Spleen (tissue), 11 donors: Measurements from ENCODE around the gene SLIT1. TPM values are rescaled to one million over a fixed set of nuclear protein-coding genes. Genes with fewer than 3 reads are reported as not detected.

ENCODE experiments used
- DNase-seq: peaks from one replicate; pipeline ENCODE4 v3.0.0-alpha.2; 2020
- H3K27ac ChIP-seq, 8 donors: fragments of 200-600 bp; sonication (generic) in 7 of 8; 1 replicate in 4 of 8; 2 replicates in 4 of 8; pipeline versions ENCODE4 v1.5.0 to v1.8.0; 2016 to 2021; ENCODE audit warnings: inconsistent platforms in 4 of 8, mild to moderate bottlenecking in 4 of 8, moderate library complexity in 1 of 8
- H3K27me3 ChIP-seq, 7 donors: fragments of 200-600 bp; sonication (generic) in 6 of 7; replicated peaks in 1 of 7; 1 replicate in 4 of 7; 2 replicates in 3 of 7; pipeline versions ENCODE4 v1.5.0 to v1.8.0; 2016 to 2021; ENCODE audit warnings: inconsistent platforms in 3 of 7, mild to moderate bottlenecking in 1 of 7
- H3K36me3 ChIP-seq, 6 donors: fragments of 200-600 bp; sonication (generic) in 5 of 6; 1 replicate in 4 of 6; 2 replicates in 2 of 6; pipeline versions ENCODE4 v1.5.0 to v1.8.0; 2016 to 2021; ENCODE audit warnings: inconsistent platforms in 2 of 6
- H3K4me1 ChIP-seq, 6 donors: fragments of 200-600 bp; sonication (generic) in 5 of 6; 1 replicate in 3 of 6; 2 replicates in 3 of 6; pipeline versions ENCODE4 v1.5.0 to v1.8.0; 2016 to 2021; ENCODE audit warnings: inconsistent platforms in 3 of 6
- H3K4me3 ChIP-seq, 8 donors: fragments of 200-600 bp; sonication (generic) in 7 of 8; 1 replicate in 4 of 8; 2 replicates in 4 of 8; pipeline versions ENCODE4 v1.5.0 to v1.8.0; 2016 to 2021; ENCODE audit warnings: inconsistent platforms in 4 of 8, mild to moderate bottlenecking in 4 of 8, moderate library complexity in 2 of 8
- H3K9me3 ChIP-seq, 8 donors: fragments of 200-600 bp; sonication (generic) in 7 of 8; 1 replicate in 4 of 8; 2 replicates in 4 of 8; pipeline versions ENCODE4 v1.5.0 to v1.8.0; 2016 to 2021; ENCODE audit warnings: inconsistent platforms in 4 of 8
- POLR2A ChIP-seq, 3 donors: fragments of 450-650 bp; IDR thresholded peaks; one replicate each; pipeline ENCODE4 v1.5.1; 2017; ENCODE audit warnings: antibody characterized with exemption in 3 of 3, mild to moderate bottlenecking in 1 of 3
- POLR2AphosphoS5 ChIP-seq, 3 donors: sonication (generic); formaldehyde crosslinking; IDR thresholded peaks; one replicate each; pipeline ENCODE4 v1.5.1; 2017; ENCODE audit warnings: antibody characterized with exemption in 3 of 3
- WGBS, 5 donors: extraction: QIAGEN DNeasy Blood & Tissue Kit in 3 of 5; methylation state at CpG; one replicate each; pipeline versions ENCODE4 v1.1.5 to v1.1.7; 2013 to 2018; 5-methylcytosine and 5-hydroxymethylcytosine counted together
- intact Hi-C: fragments of 100-400 bp; cut with DNase I; formaldehyde crosslinking; loops from one replicate; pipeline ENCODE4 v1.15.0; 2023; ENCODE audit warnings: low total_unique reads
- polyA plus RNA-seq, 3 donors: library from polyadenylated mRNA; stranded (reverse); fragments of 200-250 nt; gene quantifications; one replicate each; pipeline ENCODE4 v1.2.1, GENCODE V29; 2013
- total RNA-seq, 7 donors: library from RNA; depleted of rRNA in 3 of 7; stranded (reverse); fragments of >200 nt in 3 of 7; fragmentation: NEBNext Ultra II Directional in 4 of 7; extraction: Animal tissue kit (Norgen Biotek cat#: 25700) in 4 of 7; gene quantifications; one replicate each; pipeline versions ENCODE4 v1.1.0 to v1.2.1, GENCODE V29; 2016 to 2021
- TF ChIP-seq, protein P1 (sequence below), 11 experiments: fragments of 200-600 bp in 7 of 11; fragments of 450-650 bp in 4 of 11; sonication (generic) in 4 of 11; IDR thresholded peaks in 8 of 11; conservative IDR thresholded peaks in 3 of 11; 1 replicate in 7 of 11; 2 replicates in 4 of 11; pipeline versions ENCODE4 v1.4.0 to v1.8.0; 2016 to 2021; ENCODE audit warnings: antibody characterized with exemption in 11 of 11, inconsistent platforms in 4 of 11, mild to moderate bottlenecking in 1 of 11
- donor health status: healthy with polysubstance abuse.
- donor health status: DM: no; HTN: no; CAD: no; lungs with moderate emphysema.
- donor health status: DM: no; HTN: no; CAD: no.
- donor health status: Bipolar disorder and iron deficiency.
- donor health status: healthy.
- donor health status: DM: no; HTN: no; CAD: no.
- donor health status: DM: yes; HTN: yes; CAD: no.

The SLIT1 gene
- total and polyA plus RNA-seq, 10 donors: 0.11 to 0.82 (median 0.52) TPM

DNA sequence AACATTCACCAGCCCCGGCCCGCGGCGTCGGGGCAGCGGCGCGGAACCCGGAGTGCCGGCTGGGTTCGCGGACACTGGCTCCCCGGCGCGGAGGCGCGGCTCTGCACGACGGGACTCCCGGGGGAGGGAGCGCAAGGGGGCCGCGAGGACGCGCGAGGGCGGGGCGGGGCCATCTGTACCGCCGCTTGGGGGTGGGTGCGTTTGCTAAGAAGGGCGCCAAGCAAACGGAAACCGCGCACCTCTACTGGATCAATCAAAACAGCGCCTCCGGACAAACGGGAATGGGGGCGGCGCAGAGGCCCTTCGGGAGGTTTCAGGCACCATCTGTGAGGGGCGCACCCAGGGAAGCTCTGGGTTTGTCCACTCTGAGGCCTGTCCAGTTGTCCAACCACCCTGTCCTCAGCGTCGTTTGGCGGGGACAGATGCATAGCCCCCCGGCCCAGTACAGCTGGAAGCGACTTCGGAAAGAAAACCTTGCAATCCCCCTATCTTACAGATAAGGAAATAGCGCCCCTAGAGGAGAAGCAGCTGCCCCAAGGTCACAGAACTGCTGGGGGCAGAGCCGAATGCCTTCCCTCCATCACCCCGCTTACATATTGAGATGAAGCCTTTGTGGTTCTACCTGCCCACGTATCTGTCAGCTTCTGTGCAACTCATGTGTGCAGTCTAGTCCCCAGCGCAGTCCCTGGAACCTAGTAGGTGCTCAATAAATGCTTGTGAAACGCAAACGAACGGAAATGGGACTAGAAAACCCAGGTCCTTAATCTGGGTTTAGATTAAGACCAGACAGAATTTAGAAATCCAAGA is 10.7 kb upstream of the SLIT1 start:
- Histone ChIP-seq H3K36me3 (no peaks in the 10 kb centered on the region), H3K4me1 (peaks cover 3 to 44% (median 21%) of the 10 kb centered on the region in 6 donors), H3K27ac (peak overlapping the region in 1 of 8 donors; percentile 15), H3K9me3 (no peaks in the 10 kb centered on the region), H3K4me3 (peak overlapping the region; percentile 30 to 73 (median 47)), H3K27me3 (peaks cover 0 to 63% (median 5%) of the 10 kb centered on the region in 7 donors)
- DNase-seq: peak; percentile 85
- intact Hi-C loops: no loop called here
- 4 to 14% (median 5%) methylated on average over 24 to 56 of the region's 56 CpGs for WGBS, 5 donors
- TF ChIP-seq, protein P1, sequence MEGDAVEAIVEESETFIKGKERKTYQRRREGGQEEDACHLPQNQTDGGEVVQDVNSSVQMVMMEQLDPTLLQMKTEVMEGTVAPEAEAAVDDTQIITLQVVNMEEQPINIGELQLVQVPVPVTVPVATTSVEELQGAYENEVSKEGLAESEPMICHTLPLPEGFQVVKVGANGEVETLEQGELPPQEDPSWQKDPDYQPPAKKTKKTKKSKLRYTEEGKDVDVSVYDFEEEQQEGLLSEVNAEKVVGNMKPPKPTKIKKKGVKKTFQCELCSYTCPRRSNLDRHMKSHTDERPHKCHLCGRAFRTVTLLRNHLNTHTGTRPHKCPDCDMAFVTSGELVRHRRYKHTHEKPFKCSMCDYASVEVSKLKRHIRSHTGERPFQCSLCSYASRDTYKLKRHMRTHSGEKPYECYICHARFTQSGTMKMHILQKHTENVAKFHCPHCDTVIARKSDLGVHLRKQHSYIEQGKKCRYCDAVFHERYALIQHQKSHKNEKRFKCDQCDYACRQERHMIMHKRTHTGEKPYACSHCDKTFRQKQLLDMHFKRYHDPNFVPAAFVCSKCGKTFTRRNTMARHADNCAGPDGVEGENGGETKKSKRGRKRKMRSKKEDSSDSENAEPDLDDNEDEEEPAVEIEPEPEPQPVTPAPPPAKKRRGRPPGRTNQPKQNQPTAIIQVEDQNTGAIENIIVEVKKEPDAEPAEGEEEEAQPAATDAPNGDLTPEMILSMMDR (IDR thresholded peaks at IDR 0.05 in 8 of 11, conservative IDR thresholded peaks at IDR 0.05 in 3 of 11): peak; percentile 36 to 86 (median 71)
- TF ChIP-seq POLR2AphosphoS5 (IDR thresholded peaks at IDR 0.05) (peak in 2 of 3 donors; percentile 8 to 13), POLR2A (IDR thresholded peaks at IDR 0.05) (no peak)

DNA sequence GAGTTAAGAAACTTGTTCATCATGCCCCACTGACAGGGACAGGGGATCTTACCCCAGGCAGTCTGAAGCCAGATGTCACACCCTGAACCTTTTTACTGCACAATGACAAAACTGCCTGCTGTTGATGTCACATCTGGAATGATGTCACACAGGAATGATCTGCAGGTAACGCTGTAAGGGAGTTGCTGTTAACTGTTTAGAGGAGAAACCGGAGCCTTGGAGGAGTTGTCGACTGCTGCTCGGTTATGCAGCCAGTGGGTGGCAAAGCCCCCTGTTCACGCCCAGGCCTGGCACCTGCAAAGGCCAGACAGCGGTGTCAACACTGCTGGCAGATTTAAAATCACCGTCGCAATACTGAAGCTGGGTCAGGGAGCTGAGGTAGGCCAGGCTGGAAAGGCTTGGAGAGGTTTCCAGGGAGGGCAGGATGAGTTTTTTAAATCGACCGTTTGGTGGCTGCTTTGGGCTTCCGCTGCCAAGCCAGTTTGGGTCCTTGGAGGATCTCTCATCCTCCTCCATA is 10.0 kb upstream of the SLIT1 start:
- peaks cover 0 to 63% (median 5%) of the 10 kb centered on the region in 7 donors for H3K27me3 ChIP-seq
- no peak for DNase-seq

DNA sequence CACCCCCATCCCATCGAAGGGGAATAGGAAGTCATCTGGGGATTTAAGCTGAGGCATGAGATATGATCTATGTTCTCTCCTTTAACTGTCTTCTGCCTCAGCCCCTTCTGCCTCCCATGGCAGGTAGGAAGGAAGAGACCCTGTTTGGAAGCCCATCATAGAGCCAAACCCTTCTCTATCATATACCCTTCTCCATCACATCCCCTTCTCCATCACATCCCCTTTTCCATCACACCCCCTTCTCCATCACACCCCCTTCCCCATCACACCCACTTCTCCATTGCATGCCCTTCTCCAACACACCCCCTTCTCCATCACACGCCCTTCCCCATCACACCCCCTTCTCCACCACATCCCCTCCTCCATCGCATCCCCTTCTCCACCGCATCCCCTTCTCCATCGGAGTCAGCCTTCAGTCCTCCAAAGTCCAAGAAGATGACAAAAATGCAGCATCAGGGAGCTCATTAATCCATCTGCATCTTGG is 7.2 kb upstream of the SLIT1 start:
- no peak overlapping the region for H3K27ac ChIP-seq
- no peak for DNase-seq
- peaks cover 3 to 18% (median 11%) of the 10 kb centered on the region in 6 donors for H3K4me1 ChIP-seq
- TF ChIP-seq POLR2A (IDR thresholded peaks at IDR 0.05) (no peak), POLR2AphosphoS5 (IDR thresholded peaks at IDR 0.05) (no peak)
- TF ChIP-seq, protein P1 (IDR thresholded peaks at IDR 0.05 in 8 of 11, conservative IDR thresholded peaks at IDR 0.05 in 3 of 11): no peak
- H3K4me3 ChIP-seq: no peak overlapping the region
- intact Hi-C loops: no loop called here
- no peaks in the 10 kb centered on the region for H3K9me3 ChIP-seq
- 80 to 93% (median 87%) methylated on average over 5 of the region's 5 CpGs for WGBS, 5 donors
- H3K27me3 ChIP-seq: peaks cover 0 to 62% (median 5%) of the 10 kb centered on the region in 7 donors
- H3K36me3 ChIP-seq: no peaks in the 10 kb centered on the region

More for the DNA sequence above, 10.0 kb upstream of the SLIT1 start:
- Histone ChIP-seq H3K9me3 (no peaks in the 10 kb centered on the region), H3K36me3 (no peaks in the 10 kb centered on the region), H3K27ac (no peak overlapping the region), H3K4me1 (peaks cover 3 to 37% (median 19%) of the 10 kb centered on the region in 6 donors), H3K4me3 (peak overlapping the region in 7 of 8 donors; percentile 36 to 73 (median 47))
- TF ChIP-seq, protein P1 (IDR thresholded peaks at IDR 0.05 in 8 of 11, conservative IDR thresholded peaks at IDR 0.05 in 3 of 11): no peak
- TF ChIP-seq POLR2AphosphoS5 (IDR thresholded peaks at IDR 0.05) (no peak), POLR2A (IDR thresholded peaks at IDR 0.05) (no peak)
- intact Hi-C loops: no loop called here
- 21 to 28% (median 23%) methylated on average over 8 to 11 of the region's 11 CpGs for WGBS, 5 donors

DNA sequence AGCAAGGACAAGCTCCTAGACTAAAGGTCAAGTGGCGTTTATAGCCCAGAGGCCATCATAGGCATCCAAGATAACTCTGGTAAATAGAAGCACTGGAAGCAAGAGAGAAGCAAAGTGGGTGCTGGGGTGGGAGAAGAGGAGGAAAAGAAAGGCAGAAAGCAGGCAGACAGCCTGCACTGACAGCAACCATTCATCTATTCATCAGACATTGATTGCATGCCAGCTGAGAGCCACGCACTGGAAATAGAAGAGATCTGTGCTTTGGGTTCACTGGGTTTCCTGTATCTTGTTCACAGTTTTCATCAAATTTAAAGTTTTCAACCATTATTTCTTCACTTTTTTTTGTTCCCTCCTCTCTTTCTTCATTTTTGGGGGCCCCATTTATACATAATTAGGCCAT is 4.7 kb upstream of the SLIT1 start:
- Histone ChIP-seq H3K27me3 (peaks cover 0 to 71% (median 19%) of the 10 kb centered on the region in 7 donors), H3K27ac (no peak overlapping the region), H3K4me1 (peaks cover 2 to 11% (median 7%) of the 10 kb centered on the region in 6 donors), H3K36me3 (no peaks in the 10 kb centered on the region), H3K4me3 (no peak overlapping the region), H3K9me3 (no peaks in the 10 kb centered on the region)
- no peak for TF ChIP-seq POLR2A (IDR thresholded peaks at IDR 0.05)
- TF ChIP-seq, protein P1 (IDR thresholded peaks at IDR 0.05 in 8 of 11, conservative IDR thresholded peaks at IDR 0.05 in 3 of 11): no peak
- no peak for TF ChIP-seq POLR2AphosphoS5 (IDR thresholded peaks at IDR 0.05)
- 86 to 89% (median 86%) methylated on average over 2 of the region's 2 CpGs for WGBS, 5 donors
- DNase-seq: no peak
- intact Hi-C loops: no loop called here
